T-cell (primary cell): ENCODE measurements around the gene DSC1. TPM values are rescaled to one million over a fixed set of nuclear protein-coding genes. Genes with fewer than 3 reads are reported as not detected.
"Not testable (repeated sequence)": the region's sequence is repeated elsewhere in the genome, so short reads cannot be mapped to it uniquely, and the experiment has no call there.

Experiments used
- ATAC-seq, 4 experiments: fragments of 200-7000 bp in 3 of 4; fragments of 150-1000 bp in 1 of 4; cut with Tn5 transposase; replicated peaks in 1 of 4; 1 replicate in 3 of 4; 2 replicates in 1 of 4; pipeline ENCODE4 v1.10.0; 2021; ENCODE audit warnings: moderate library complexity in 3 of 4, mild to moderate bottlenecking in 2 of 4, moderate number of reproducible peaks in 1 of 4
- CTCF ChIA-PET, 2 donors: fragments of 300-600 bp; sonication (Branson Sonifier 250); formaldehyde crosslinking; loops; one replicate each; lab custom pipeline; 2022; ENCODE audit warnings: antibody characterized with exemption in 2 of 2; lab: Charles Lee
- POLR2A ChIA-PET, 2 donors: fragments of 300-600 bp; sonication (Branson Sonifier 250); formaldehyde crosslinking; loops; one replicate each; lab custom pipeline; 2022; ENCODE audit warnings: antibody characterized with exemption in 2 of 2; lab: Charles Lee
- DNase-seq, 35 experiments: peaks; one replicate each; pipeline versions ENCODE4 v3.0.0 to v3.0.0-alpha.2; 2013 to 2023
- H3K27ac ChIP-seq: one replicate; pipeline ENCODE4 v1.5.1; 2013; ENCODE audit warnings: low read length
- H3K27me3 ChIP-seq, 2 experiments: replicated peaks in 1 of 2; 1 replicate in 1 of 2; 2 replicates in 1 of 2; pipeline versions ENCODE4 v1.6.1 to v1.7.0; 2013; ENCODE audit warnings: low read length in 1 of 2, mixed read lengths in 1 of 2; ENCODE audit not compliant: control insufficient read depth in 2 of 2, insufficient read depth in 2 of 2; ENCODE audit errors: extremely low read depth in 1 of 2
- H3K36me3 ChIP-seq, 2 donors: 1 replicate in 1 of 2; 2 replicates in 1 of 2; pipeline versions ENCODE4 v1.6.1 to v1.7.0; 2013; ENCODE audit warnings: low read length in 1 of 2; ENCODE audit not compliant: control insufficient read depth in 2 of 2, insufficient read depth in 1 of 2; ENCODE audit errors: extremely low read depth in 1 of 2
- H3K4me1 ChIP-seq, 2 experiments: 1 replicate in 1 of 2; 2 replicates in 1 of 2; pipeline versions ENCODE4 v1.6.1 to v1.7.0; 2013; ENCODE audit warnings: low read length in 2 of 2, mixed read lengths in 1 of 2; ENCODE audit not compliant: insufficient read depth in 2 of 2, control insufficient read depth in 1 of 2; ENCODE audit errors: extremely low read depth in 1 of 2
- H3K4me3 ChIP-seq, 2 donors: 1 replicate in 1 of 2; 2 replicates in 1 of 2; pipeline versions ENCODE4 v1.5.1 to v1.7.0; 2013; ENCODE audit warnings: mild to moderate bottlenecking in 2 of 2, low read length in 1 of 2, moderate library complexity in 1 of 2; ENCODE audit not compliant: control insufficient read depth in 1 of 2; ENCODE audit errors: extremely low read depth in 1 of 2
- H3K9me3 ChIP-seq: 2 replicates; pipeline ENCODE4 v1.7.0; 2013
- H3K27ac Mint-ChIP-seq, 2 donors: one replicate each; pipeline ENCODE4 v1.8.0; 2020 to 2021; ENCODE audit warnings: mild to moderate bottlenecking in 2 of 2, mixed read lengths in 2 of 2
- H3K27me3 Mint-ChIP-seq, 2 donors: one replicate each; pipeline ENCODE4 v1.8.0; 2021 to 2022; ENCODE audit warnings: mixed read lengths in 2 of 2
- H3K36me3 Mint-ChIP-seq: one replicate; pipeline ENCODE4 v1.8.0; 2021; ENCODE audit warnings: mixed read lengths
- H3K4me1 Mint-ChIP-seq, 3 donors: one replicate each; pipeline ENCODE4 v1.8.0; 2020 to 2022; ENCODE audit warnings: mixed read lengths in 3 of 3, mild to moderate bottlenecking in 1 of 3
- H3K4me3 Mint-ChIP-seq, 3 donors: one replicate each; pipeline ENCODE4 v1.8.0; 2020 to 2022; ENCODE audit warnings: mild to moderate bottlenecking in 3 of 3, mixed read lengths in 3 of 3, moderate library complexity in 3 of 3
- H3K9me3 Mint-ChIP-seq, 3 donors: one replicate each; pipeline ENCODE4 v1.8.0; 2020 to 2022; ENCODE audit warnings: mixed read lengths in 3 of 3
- WGBS: methylation state at CpG from one replicate; pipeline ENCODE4 v1.1.5; 2013; ENCODE audit warnings: missing lambda C conversion rate; ENCODE audit not compliant: insufficient coverage; 5-methylcytosine and 5-hydroxymethylcytosine counted together
- total RNA-seq, 35 experiments: library from RNA in 6 of 35; stranded (reverse) in 6 of 35; fragments of 120-200 nt in 1 of 35; gene quantifications; one replicate each; pipeline versions ENCODE4 v1.2.1 to v1.2.4 and lab custom pipeline; 2013 to 2026

The DSC1 gene
- total RNA-seq, 5 donors from 2014 or later (not counting 1 experiment from before 2014, with no cell fraction given), result 1.5 to 5.9 (median 2.2) TPM

GRCh38 chr18:31183302-31183701 lies 20.6 kb upstream of the DSC1 start:
- H3K27me3 ChIP-seq, result no peaks in the 10 kb centered on the region
- no peaks in the 10 kb centered on the region for H3K27me3 Mint-ChIP-seq
- no peaks in the 10 kb centered on the region for H3K4me1 ChIP-seq
- no peak overlapping the region for H3K4me3 ChIP-seq
- no peak overlapping the region for H3K4me3 Mint-ChIP-seq
- H3K36me3 ChIP-seq, result no peaks in the 10 kb centered on the region
- no peak overlapping the region for H3K27ac ChIP-seq
- ATAC-seq (no peak), DNase-seq (no peak)
- H3K4me1 Mint-ChIP-seq, result no peaks in the 10 kb centered on the region
- no peak overlapping the region for H3K27ac Mint-ChIP-seq
- no CpG with 5 or more reads among the region's 2 CpGs for WGBS
- no peaks in the 10 kb centered on the region for H3K36me3 Mint-ChIP-seq
- ChIA-PET POLR2A (no interaction called here), CTCF (no interaction called here)
- H3K9me3 Mint-ChIP-seq, result peaks cover 16 to 23% (median 18%) of the 10 kb centered on the region in 3 donors
- H3K9me3 ChIP-seq, result no peaks in the 10 kb centered on the region

GRCh38 chr18:31177369-31177768 lies 14.7 kb upstream of the DSC1 start:
- H3K36me3 Mint-ChIP-seq, DNase-seq, H3K27ac Mint-ChIP-seq, POLR2A ChIA-PET, H3K4me3 ChIP-seq, H3K27ac ChIP-seq, H3K36me3 ChIP-seq, H3K27me3 ChIP-seq, H3K4me1 Mint-ChIP-seq, H3K9me3 ChIP-seq, H3K27me3 Mint-ChIP-seq, ATAC-seq, H3K4me3 Mint-ChIP-seq, CTCF ChIA-PET, H3K4me1 ChIP-seq: not testable (repeated sequence)
- H3K9me3 Mint-ChIP-seq, result peaks cover 5 to 37% (median 15%) of the 10 kb centered on the region in 3 donors
- WGBS, result 93% methylated on average over 3 of the region's 6 CpGs

GRCh38 chr18:31176531-31176930 lies 13.9 kb upstream of the DSC1 start:
- Mint-ChIP-seq H3K4me3 (no peak overlapping the region), H3K4me1 (no peaks in the 10 kb centered on the region), H3K27ac (no peak overlapping the region), H3K27me3 (no peaks in the 10 kb centered on the region), H3K9me3 (peaks cover 1 to 29% (median 15%) of the 10 kb centered on the region in 3 donors), H3K36me3 (no peaks in the 10 kb centered on the region)
- ChIA-PET CTCF (no interaction called here), POLR2A (no interaction called here)
- H3K4me3 ChIP-seq, result no peak overlapping the region
- no peaks in the 10 kb centered on the region for H3K27me3 ChIP-seq
- ATAC-seq (no peak), DNase-seq (no peak)
- H3K9me3 ChIP-seq, result no peaks in the 10 kb centered on the region
- WGBS, result no CpG with 5 or more reads among the region's 2 CpGs
- no peaks in the 10 kb centered on the region for H3K4me1 ChIP-seq
- H3K36me3 ChIP-seq, result no peaks in the 10 kb centered on the region
- no peak overlapping the region for H3K27ac ChIP-seq

- no CpG with 5 or more reads among the region's 1 CpG for WGBS
Measured at GRCh38 chr18:31171144-31171839, 8.6 kb upstream of the DSC1 start.

GRCh38 chr18:31170335-31170734 lies 7.7 kb upstream of the DSC1 start:
- H3K9me3 Mint-ChIP-seq, result peaks cover 4 to 11% (median 7%) of the 10 kb centered on the region in 3 donors

More at GRCh38 chr18:31171144-31171839, 8.6 kb upstream of the DSC1 start:
- Mint-ChIP-seq H3K36me3 (no peaks in the 10 kb centered on the region), H3K4me1 (no peaks in the 10 kb centered on the region), H3K27me3 (no peaks in the 10 kb centered on the region), H3K27ac (no peak overlapping the region), H3K4me3 (no peak overlapping the region), H3K9me3 (peaks cover 8 to 15% (median 11%) of the 10 kb centered on the region in 3 donors)
- DNase-seq, result no peak
- POLR2A ChIA-PET, result no interaction called here
- CTCF ChIA-PET, result no interaction called here
- Histone ChIP-seq H3K9me3 (no peaks in the 10 kb centered on the region), H3K27ac (no peak overlapping the region), H3K36me3 (no peaks in the 10 kb centered on the region), H3K27me3 (no peaks in the 10 kb centered on the region), H3K4me3 (no peak overlapping the region), H3K4me1 (no peaks in the 10 kb centered on the region)
- ATAC-seq, result no peak

GRCh38 chr18:31162419-31162793 lies 250 bp downstream of the DSC1 start:
- Histone ChIP-seq H3K27ac (no peak overlapping the region), H3K4me3 (peak overlapping the region in 1 of 2 donors; percentile 35), H3K36me3 (no peaks in the 10 kb centered on the region), H3K4me1 (peaks cover 3 to 21% of the 10 kb centered on the region in 2 experiments), H3K9me3 (no peaks in the 10 kb centered on the region), H3K27me3 (no peaks in the 10 kb centered on the region)
- ATAC-seq, result peak in 3 of 4 experiments; percentile 26 to 37 (median 35)
- H3K9me3 Mint-ChIP-seq, result peaks cover 0 to 7% (median 6%) of the 10 kb centered on the region in 3 donors
- WGBS, result 62% methylated on average over 3 of the region's 5 CpGs
- H3K27ac Mint-ChIP-seq, result peak overlapping the region; percentile 57 to 89
- peak overlapping the region; percentile 59 to 77 (median 65) for H3K4me3 Mint-ChIP-seq
- peaks cover 0 to 15% (median 9%) of the 10 kb centered on the region in 3 donors for H3K4me1 Mint-ChIP-seq
- H3K36me3 Mint-ChIP-seq, result no peaks in the 10 kb centered on the region
- ChIA-PET POLR2A (no interaction called here), CTCF (no interaction called here)
- peak in 1 of 35 experiments; percentile 5 for DNase-seq
- H3K27me3 Mint-ChIP-seq, result no peaks in the 10 kb centered on the region

More at GRCh38 chr18:31170335-31170734, 7.7 kb upstream of the DSC1 start:
- WGBS, result 17% methylated on average over 1 of the region's 4 CpGs
- Histone ChIP-seq H3K4me1 (no peaks in the 10 kb centered on the region), H3K9me3 (no peaks in the 10 kb centered on the region), H3K27me3 (no peaks in the 10 kb centered on the region), H3K36me3 (no peaks in the 10 kb centered on the region), H3K4me3 (no peak overlapping the region), H3K27ac (no peak overlapping the region)
- POLR2A ChIA-PET, result no interaction called here
- ATAC-seq, result no peak
- H3K36me3 Mint-ChIP-seq, result no peaks in the 10 kb centered on the region
- H3K4me3 Mint-ChIP-seq, result no peak overlapping the region
- no peak overlapping the region for H3K27ac Mint-ChIP-seq
- no peak for DNase-seq
- CTCF ChIA-PET, result no interaction called here
- H3K27me3 Mint-ChIP-seq, result no peaks in the 10 kb centered on the region
- H3K4me1 Mint-ChIP-seq, result no peaks in the 10 kb centered on the region
